ENCODE data around the gene CH25H. TPM values are rescaled to one million over a fixed set of nuclear protein-coding genes. Genes with fewer than 3 reads are reported as not detected.
"Not testable (repeated sequence)": the region's sequence is repeated elsewhere in the genome, so short reads cannot be mapped to it uniquely, and the experiment has no call there.

Gene CH25H
- polyA plus RNA-seq, 3 donors = 0.09 to 1.2 TPM; not detected in 1

- no peak for DNase-seq
- intact Hi-C loops (cut with micrococcal nuclease) = no loop called here
- TF ChIP-seq, protein P1, sequence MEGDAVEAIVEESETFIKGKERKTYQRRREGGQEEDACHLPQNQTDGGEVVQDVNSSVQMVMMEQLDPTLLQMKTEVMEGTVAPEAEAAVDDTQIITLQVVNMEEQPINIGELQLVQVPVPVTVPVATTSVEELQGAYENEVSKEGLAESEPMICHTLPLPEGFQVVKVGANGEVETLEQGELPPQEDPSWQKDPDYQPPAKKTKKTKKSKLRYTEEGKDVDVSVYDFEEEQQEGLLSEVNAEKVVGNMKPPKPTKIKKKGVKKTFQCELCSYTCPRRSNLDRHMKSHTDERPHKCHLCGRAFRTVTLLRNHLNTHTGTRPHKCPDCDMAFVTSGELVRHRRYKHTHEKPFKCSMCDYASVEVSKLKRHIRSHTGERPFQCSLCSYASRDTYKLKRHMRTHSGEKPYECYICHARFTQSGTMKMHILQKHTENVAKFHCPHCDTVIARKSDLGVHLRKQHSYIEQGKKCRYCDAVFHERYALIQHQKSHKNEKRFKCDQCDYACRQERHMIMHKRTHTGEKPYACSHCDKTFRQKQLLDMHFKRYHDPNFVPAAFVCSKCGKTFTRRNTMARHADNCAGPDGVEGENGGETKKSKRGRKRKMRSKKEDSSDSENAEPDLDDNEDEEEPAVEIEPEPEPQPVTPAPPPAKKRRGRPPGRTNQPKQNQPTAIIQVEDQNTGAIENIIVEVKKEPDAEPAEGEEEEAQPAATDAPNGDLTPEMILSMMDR (IDR thresholded peaks at IDR 0.05) = no peak
Observed at GRCh38 chr10:89250865-89251408, 43.8 kb upstream of the CH25H start.

GRCh38 chr10:89248990-89249389 is 41.9 kb upstream of the CH25H start:
- Mint-ChIP-seq H3K27me3 (ENCODE audit: low read depth in 3 of 3) (no peaks in the 10 kb centered on the region), H3K36me3 (peaks cover 6 to 17% of the 10 kb centered on the region in 2 donors), H3K4me1 (peaks cover 37% of the 10 kb centered on the region), H3K4me3 (peak overlapping the region; percentile 11 to 70), H3K9me3 (peaks cover 3 to 7% (median 4%) of the 10 kb centered on the region in 7 donors), H3K27ac (peak overlapping the region in 6 of 7 donors; percentile 14 to 83 (median 44))
- Histone ChIP-seq H3K79me2 (ENCODE audit: insufficient read depth, low read length) (peaks cover 18% of the 10 kb centered on the region), H3K4me3 (replicated peaks in 1 of 3; ENCODE audit: low read depth in 2 of 3, low read length in 3 of 3) (peak overlapping the region in 1 of 3 experiments; percentile 40), H3K4me2 (replicated peaks; ENCODE audit: extremely low read depth, low read length, poor library complexity, severe bottlenecking) (peak overlapping the region; percentile 29), H3K36me3 (replicated peaks in 1 of 2; ENCODE audit: control insufficient read depth in 1 of 2, insufficient read depth in 2 of 2, low read length in 2 of 2) (peaks cover 0 to 8% of the 10 kb centered on the region in 2 donors), H3K9ac (ENCODE audit: insufficient read depth, low read length, poor library complexity, severe bottlenecking) (no peak overlapping the region), H3K27ac (ENCODE audit: low read depth in 1 of 2, low read length in 2 of 2) (no peak overlapping the region), H3K9me3 (replicated peaks in 1 of 2; ENCODE audit: control insufficient read depth in 1 of 2, insufficient read depth in 1 of 2, low read length in 2 of 2) (peaks cover 0 to 8% of the 10 kb centered on the region in 2 donors), H2AFZ (ENCODE audit: insufficient read depth, low read depth, low read length, poor library complexity, severe bottlenecking) (no peak overlapping the region), H3K4me1 (ENCODE audit: control insufficient read depth in 1 of 2, insufficient read depth in 2 of 2, low read length in 2 of 2) (peaks cover 45 to 52% of the 10 kb centered on the region in 2 donors), H3K27me3 (ENCODE audit: control insufficient read depth in 2 of 2, insufficient read depth in 2 of 2, low read length in 2 of 2) (no peaks in the 10 kb centered on the region), H4K20me1 (ENCODE audit: insufficient read depth, low read length) (no peaks in the 10 kb centered on the region)
- no CpG with 5 or more reads among the region's 3 CpGs for WGBS (ENCODE audit: insufficient coverage)
- intact Hi-C loops (cut with micrococcal nuclease) = no loop called here
- DNase-seq = no peak
- TF ChIP-seq, protein P1 (IDR thresholded peaks at IDR 0.05) = no peak

More at GRCh38 chr10:89250865-89251408, 43.8 kb upstream of the CH25H start:
- Histone ChIP-seq H3K9ac (ENCODE audit: insufficient read depth, low read length, poor library complexity, severe bottlenecking) (peak overlapping the region; percentile 63), H3K4me2 (replicated peaks; ENCODE audit: extremely low read depth, low read length, poor library complexity, severe bottlenecking) (peak overlapping the region; percentile 91), H3K4me3 (replicated peaks in 1 of 3; ENCODE audit: low read depth in 2 of 3, low read length in 3 of 3) (peak overlapping the region; percentile 56 to 91 (median 62)), H3K27ac (ENCODE audit: low read depth in 1 of 2, low read length in 2 of 2) (peak overlapping the region; percentile 46 to 81), H3K4me1 (ENCODE audit: control insufficient read depth in 1 of 2, insufficient read depth in 2 of 2, low read length in 2 of 2) (peaks cover 46 to 60% of the 10 kb centered on the region in 2 donors), H2AFZ (ENCODE audit: insufficient read depth, low read depth, low read length, poor library complexity, severe bottlenecking) (peak overlapping the region; percentile 94), H3K79me2 (ENCODE audit: insufficient read depth, low read length) (peaks cover 18% of the 10 kb centered on the region), H4K20me1 (ENCODE audit: insufficient read depth, low read length) (no peaks in the 10 kb centered on the region), H3K27me3 (ENCODE audit: control insufficient read depth in 2 of 2, insufficient read depth in 2 of 2, low read length in 2 of 2) (no peaks in the 10 kb centered on the region), H3K36me3 (replicated peaks in 1 of 2; ENCODE audit: control insufficient read depth in 1 of 2, insufficient read depth in 2 of 2, low read length in 2 of 2) (peaks cover 0 to 8% of the 10 kb centered on the region in 2 donors), H3K9me3 (replicated peaks in 1 of 2; ENCODE audit: control insufficient read depth in 1 of 2, insufficient read depth in 1 of 2, low read length in 2 of 2) (peaks cover 0 to 13% of the 10 kb centered on the region in 2 donors)
- Mint-ChIP-seq H3K36me3 (peaks cover 2 to 10% of the 10 kb centered on the region in 2 donors), H3K4me3 (peak overlapping the region; percentile 87 to 94), H3K4me1 (peaks cover 42% of the 10 kb centered on the region), H3K9me3 (peaks cover 5 to 13% (median 7%) of the 10 kb centered on the region in 7 donors), H3K27ac (peak overlapping the region in 6 of 7 donors; percentile 57 to 93 (median 77)), H3K27me3 (ENCODE audit: low read depth in 3 of 3) (no peaks in the 10 kb centered on the region)
- WGBS (ENCODE audit: insufficient coverage) = 19% methylated on average over 12 of the region's 13 CpGs

GRCh38 chr10:89247623-89248022 is 40.5 kb upstream of the CH25H start:
- H3K27me3 Mint-ChIP-seq (ENCODE audit: low read depth in 3 of 3); H3K36me3 ChIP-seq (replicated peaks in 1 of 2; ENCODE audit: control insufficient read depth in 1 of 2, insufficient read depth in 2 of 2, low read length in 2 of 2); H3K4me2 ChIP-seq (replicated peaks; ENCODE audit: extremely low read depth, low read length, poor library complexity, severe bottlenecking); H3K9ac ChIP-seq (ENCODE audit: insufficient read depth, low read length, poor library complexity, severe bottlenecking); H2AFZ ChIP-seq (ENCODE audit: insufficient read depth, low read depth, low read length, poor library complexity, severe bottlenecking); H3K9me3 Mint-ChIP-seq; intact Hi-C loops (cut with micrococcal nuclease); H4K20me1 ChIP-seq (ENCODE audit: insufficient read depth, low read length); H3K4me3 ChIP-seq (replicated peaks in 1 of 3; ENCODE audit: low read depth in 2 of 3, low read length in 3 of 3); H3K9me3 ChIP-seq (replicated peaks in 1 of 2; ENCODE audit: control insufficient read depth in 1 of 2, insufficient read depth in 1 of 2, low read length in 2 of 2); DNase-seq; H3K4me3 Mint-ChIP-seq; H3K27ac ChIP-seq (ENCODE audit: low read depth in 1 of 2, low read length in 2 of 2); H3K27me3 ChIP-seq (ENCODE audit: control insufficient read depth in 2 of 2, insufficient read depth in 2 of 2, low read length in 2 of 2): not testable (repeated sequence)
- Mint-ChIP-seq H3K36me3 (peaks cover 6 to 17% of the 10 kb centered on the region in 2 donors), H3K4me1 (peaks cover 51% of the 10 kb centered on the region), H3K27ac (peak overlapping the region in 1 of 7 donors; percentile 14)
- Histone ChIP-seq H3K79me2 (ENCODE audit: insufficient read depth, low read length) (peaks cover 18% of the 10 kb centered on the region), H3K4me1 (ENCODE audit: control insufficient read depth in 1 of 2, insufficient read depth in 2 of 2, low read length in 2 of 2) (peaks cover 58 to 61% of the 10 kb centered on the region in 2 donors)
- 90% methylated on average over 1 of the region's 2 CpGs for WGBS (ENCODE audit: insufficient coverage)
